Epithelial cell of proximal tubule (primary cell): Measurements from ENCODE around the gene CASP8AP2. TPM values are rescaled to one million over a fixed set of nuclear protein-coding genes. Genes with fewer than 3 reads are reported as not detected.
A peak's percentile ranks its signal among the peaks of the same experiment; 100 is the strongest.
"Not testable (repeated sequence)": the region's sequence is repeated elsewhere in the genome, so short reads cannot be mapped to it uniquely, and the experiment has no call there.

Source experiments
- DNase-seq: peaks from one replicate; pipeline ENCODE4 v3.0.0-alpha.2; 2011; ENCODE audit warnings: low read depth
- H3K4me3 ChIP-seq: 2 replicates; pipeline ENCODE4 v1.5.1; 2011; ENCODE audit warnings: low read depth, mild to moderate bottlenecking, low read length
- total RNA-seq: library from RNA; depleted of rRNA; stranded (reverse); fragments of >200 nt; gene quantifications from 2 replicates; pipeline ENCODE4 v1.2.3, GENCODE V29; 2015
- TF ChIP-seq, protein P1 (sequence below): conservative IDR thresholded peaks from 2 replicates; pipeline ENCODE4 v1.5.1; 2012; ENCODE audit warnings: low read depth, mild to moderate bottlenecking, low read length

Gene CASP8AP2
- total RNA-seq, 1 donor from 2014 or later = 12.5 TPM

DNA sequence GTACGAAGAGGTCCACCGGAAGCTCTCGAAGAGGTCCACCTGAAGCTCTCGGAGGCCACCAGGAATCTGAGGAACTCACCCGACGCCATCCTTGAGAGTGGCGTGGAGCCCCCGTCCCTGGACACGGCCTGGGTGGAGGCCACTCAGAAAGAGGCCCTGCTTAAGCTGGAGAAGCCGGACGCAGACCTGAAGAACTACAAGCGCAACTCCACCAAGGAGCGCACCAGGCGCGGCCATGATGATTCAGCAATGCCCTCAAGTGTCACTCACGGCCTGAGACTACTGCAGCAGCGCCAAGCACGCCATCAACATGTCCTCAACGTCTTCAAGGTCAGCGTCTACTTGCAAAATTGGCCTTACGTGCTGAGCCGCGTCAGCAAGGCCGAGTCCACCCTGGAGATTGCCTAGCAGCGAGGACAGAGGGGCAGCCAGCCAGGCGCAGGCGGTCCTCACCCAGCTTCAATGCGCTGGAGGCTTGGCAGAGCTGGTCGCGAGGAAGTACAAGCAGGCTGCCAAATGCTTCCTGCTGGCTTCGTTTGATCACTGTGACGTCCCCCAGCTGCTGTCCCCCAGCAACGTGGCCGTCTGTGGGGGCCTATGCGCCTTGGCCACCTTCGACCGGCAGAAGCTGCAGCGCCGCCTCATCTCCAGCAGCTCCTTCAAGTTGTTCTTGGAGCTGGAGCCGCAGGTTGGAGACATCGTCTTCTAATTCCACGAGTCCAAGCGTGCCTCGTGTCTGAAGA, 56.9 kb downstream of the CASP8AP2 start:
- TF ChIP-seq, protein P1, sequence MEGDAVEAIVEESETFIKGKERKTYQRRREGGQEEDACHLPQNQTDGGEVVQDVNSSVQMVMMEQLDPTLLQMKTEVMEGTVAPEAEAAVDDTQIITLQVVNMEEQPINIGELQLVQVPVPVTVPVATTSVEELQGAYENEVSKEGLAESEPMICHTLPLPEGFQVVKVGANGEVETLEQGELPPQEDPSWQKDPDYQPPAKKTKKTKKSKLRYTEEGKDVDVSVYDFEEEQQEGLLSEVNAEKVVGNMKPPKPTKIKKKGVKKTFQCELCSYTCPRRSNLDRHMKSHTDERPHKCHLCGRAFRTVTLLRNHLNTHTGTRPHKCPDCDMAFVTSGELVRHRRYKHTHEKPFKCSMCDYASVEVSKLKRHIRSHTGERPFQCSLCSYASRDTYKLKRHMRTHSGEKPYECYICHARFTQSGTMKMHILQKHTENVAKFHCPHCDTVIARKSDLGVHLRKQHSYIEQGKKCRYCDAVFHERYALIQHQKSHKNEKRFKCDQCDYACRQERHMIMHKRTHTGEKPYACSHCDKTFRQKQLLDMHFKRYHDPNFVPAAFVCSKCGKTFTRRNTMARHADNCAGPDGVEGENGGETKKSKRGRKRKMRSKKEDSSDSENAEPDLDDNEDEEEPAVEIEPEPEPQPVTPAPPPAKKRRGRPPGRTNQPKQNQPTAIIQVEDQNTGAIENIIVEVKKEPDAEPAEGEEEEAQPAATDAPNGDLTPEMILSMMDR = no peak
- H3K4me3 ChIP-seq = no peak overlapping the region
- DNase-seq = no peak

- TF ChIP-seq, protein P1 = no peak
- DNase-seq = no peak
- H3K4me3 ChIP-seq = peak overlapping the region; percentile 13
Measured at GRCh38 chr6:89887452-89888137, 57.9 kb downstream of the CASP8AP2 start.

DNA sequence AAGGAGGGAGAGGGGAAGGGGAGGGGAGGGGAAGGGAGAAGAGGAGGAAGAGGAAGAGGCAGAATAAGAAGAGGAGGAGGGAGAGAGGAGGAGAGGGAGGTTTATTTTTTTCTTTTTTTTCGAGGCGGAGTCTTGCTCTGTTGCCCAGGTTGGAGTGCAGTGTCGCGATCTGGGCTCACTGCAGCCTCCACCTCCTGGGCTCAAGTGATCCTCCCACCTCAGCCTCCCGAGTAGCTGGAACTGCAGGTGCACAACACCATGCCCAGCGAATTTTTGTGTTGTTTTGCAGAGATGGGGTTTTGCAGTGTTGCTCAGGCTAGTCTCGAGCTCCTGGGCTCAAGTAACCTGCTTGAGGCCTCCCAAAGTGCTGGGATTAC, 58.4 kb downstream of the CASP8AP2 start:
- TF ChIP-seq, protein P1 = no peak
- H3K4me3 ChIP-seq = no peak overlapping the region
- DNase-seq = no peak

- DNase-seq = no peak
- no peak overlapping the region for H3K4me3 ChIP-seq
- TF ChIP-seq, protein P1 = no peak
Measured at GRCh38 chr6:89888871-89889270, 59.2 kb downstream of the CASP8AP2 start.

- not testable (repeated sequence) for DNase-seq, H3K4me3 ChIP-seq
Measured at GRCh38 chr6:89890845-89891528, 61.3 kb downstream of the CASP8AP2 start.

GRCh38 chr6:89892577-89892976, 62.9 kb downstream of the CASP8AP2 start:
- TF ChIP-seq, protein P1 = peak; percentile 5
- H3K4me3 ChIP-seq = not testable (repeated sequence)

GRCh38 chr6:89894169-89894568, 64.5 kb downstream of the CASP8AP2 start, which contains the start of gene GJA10:
Gene GJA10 (plus strand): TSS chr6:89894469. CDS start chr6:89894469, 0 bp downstream.
- TF ChIP-seq, protein P1 = no peak
- DNase-seq = no peak
- no peak within 1 kb of the TSS for H3K4me3 ChIP-seq

More at GRCh38 chr6:89892577-89892976, 62.9 kb downstream of the CASP8AP2 start:
- not testable (repeated sequence) for DNase-seq
